Activated naive CD4-positive, alpha-beta T cell treated with anti-CD3 and anti-CD28 coated beads, Interleukin-2, amount 50 U/mL, for 72 hours (primary cell): ENCODE measurements around the gene RNF157. TPM values are rescaled to one million over a fixed set of nuclear protein-coding genes. Genes with fewer than 3 reads are reported as not detected.

Source experiments
- ATAC-seq, 2 donors: fragments of 150-1000 bp; cut with Tn5 transposase; 2 replicates each; pipeline ENCODE4 v1.10.0; 2021; ENCODE audit warnings: mild to moderate bottlenecking in 2 of 2, moderate library complexity in 2 of 2
- DNase-seq, 2 donors: peaks; one replicate each; pipeline ENCODE4 v3.0.0; 2021 to 2022; ENCODE audit warnings: low spot score in 2 of 2
- H3K27ac Mint-ChIP-seq, 2 donors: one replicate each; pipeline ENCODE4 v1.8.0; 2022; ENCODE audit warnings: mild to moderate bottlenecking in 2 of 2, mixed read lengths in 2 of 2
- H3K36me3 Mint-ChIP-seq, 2 donors: one replicate each; pipeline ENCODE4 v1.8.0; 2022; ENCODE audit warnings: mixed read lengths in 2 of 2
- H3K9me3 Mint-ChIP-seq, 2 donors: one replicate each; pipeline ENCODE4 v1.8.0; 2022; ENCODE audit warnings: mixed read lengths in 2 of 2
- total RNA-seq, 2 donors: library from RNA; stranded (reverse); gene quantifications; one replicate each; pipeline ENCODE4 v1.2.3, GENCODE V29; 2022

RNF157 gene
- total RNA-seq, 2 donors from 2014 or later, result 22.0 to 35.1 TPM

GRCh38 chr17:76138234-76138895 lies 101.9 kb downstream of the RNF157 start:
- Mint-ChIP-seq H3K9me3 (no peaks in the 10 kb centered on the region), H3K36me3 (no peaks in the 10 kb centered on the region), H3K27ac (no peak overlapping the region)
- no peak for ATAC-seq
- DNase-seq, result no peak

GRCh38 chr17:76137351-76138233 lies 102.7 kb downstream of the RNF157 start:
- no peaks in the 10 kb centered on the region for H3K9me3 Mint-ChIP-seq
- DNase-seq (no peak), ATAC-seq (no peak)
- peak overlapping the region in 1 of 2 donors; percentile 59 for H3K27ac Mint-ChIP-seq
- no peaks in the 10 kb centered on the region for H3K36me3 Mint-ChIP-seq

- DNase-seq (no peak), ATAC-seq (no peak)
- no peaks in the 10 kb centered on the region for H3K36me3 Mint-ChIP-seq
- no peaks in the 10 kb centered on the region for H3K9me3 Mint-ChIP-seq
- H3K27ac Mint-ChIP-seq, result peak overlapping the region; percentile 17 to 59
These were observed 103.3 kb downstream of the RNF157 start for GRCh38 chr17:76137001-76137350.

GRCh38 chr17:76136276-76137000 lies 103.9 kb downstream of the RNF157 start:
- no peaks in the 10 kb centered on the region for H3K9me3 Mint-ChIP-seq
- no peaks in the 10 kb centered on the region for H3K36me3 Mint-ChIP-seq
- DNase-seq, result no peak
- peak overlapping the region; percentile 17 to 59 for H3K27ac Mint-ChIP-seq
- no peak for ATAC-seq

- Mint-ChIP-seq H3K9me3 (no peaks in the 10 kb centered on the region), H3K27ac (peak overlapping the region in 1 of 2 donors; percentile 63), H3K36me3 (no peaks in the 10 kb centered on the region)
- ATAC-seq, result no peak
- DNase-seq, result no peak
These were observed 104.5 kb downstream of the RNF157 start for GRCh38 chr17:76135810-76136188.

- ATAC-seq (no peak), DNase-seq (no peak)
- H3K9me3 Mint-ChIP-seq, result no peaks in the 10 kb centered on the region
- peak overlapping the region in 1 of 2 donors; percentile 63 for H3K27ac Mint-ChIP-seq
- no peaks in the 10 kb centered on the region for H3K36me3 Mint-ChIP-seq
These were observed 105.1 kb downstream of the RNF157 start for GRCh38 chr17:76134911-76135809.

- DNase-seq (no peak), ATAC-seq (no peak)
- Mint-ChIP-seq H3K9me3 (no peaks in the 10 kb centered on the region), H3K36me3 (no peaks in the 10 kb centered on the region), H3K27ac (peak overlapping the region in 1 of 2 donors; percentile 8)
These were observed 107.5 kb downstream of the RNF157 start for GRCh38 chr17:76132574-76133338.

- no peak for ATAC-seq
- no peaks in the 10 kb centered on the region for H3K36me3 Mint-ChIP-seq
- peak overlapping the region in 1 of 2 donors; percentile 4 for H3K27ac Mint-ChIP-seq
- H3K9me3 Mint-ChIP-seq, result no peaks in the 10 kb centered on the region
- no peak for DNase-seq
These were observed 108.4 kb downstream of the RNF157 start for GRCh38 chr17:76131692-76132573.

- no peaks in the 10 kb centered on the region for H3K9me3 Mint-ChIP-seq
- H3K27ac Mint-ChIP-seq, result peak overlapping the region in 1 of 2 donors; percentile 4
- ATAC-seq (no peak), DNase-seq (no peak)
- H3K36me3 Mint-ChIP-seq, result no peaks in the 10 kb centered on the region
These were observed 109.1 kb downstream of the RNF157 start for GRCh38 chr17:76131051-76131691.

GRCh38 chr17:76130473-76130872 lies 109.8 kb downstream of the RNF157 start:
- H3K27ac Mint-ChIP-seq, result peak overlapping the region in 1 of 2 donors; percentile 4

GRCh38 chr17:76125922-76126321 lies 114.4 kb downstream of the RNF157 start:
- ATAC-seq, result no peak
- Mint-ChIP-seq H3K9me3 (no peaks in the 10 kb centered on the region), H3K27ac (no peak overlapping the region)

More at GRCh38 chr17:76130473-76130872, 109.8 kb downstream of the RNF157 start:
- no peaks in the 10 kb centered on the region for H3K36me3 Mint-ChIP-seq
- ATAC-seq (no peak), DNase-seq (no peak)
- H3K9me3 Mint-ChIP-seq, result no peaks in the 10 kb centered on the region

GRCh38 chr17:76125391-76125675 lies 115.0 kb downstream of the RNF157 start:
- ATAC-seq (no peak), DNase-seq (no peak)
- Mint-ChIP-seq H3K36me3 (no peaks in the 10 kb centered on the region), H3K9me3 (no peaks in the 10 kb centered on the region), H3K27ac (no peak overlapping the region)

More at GRCh38 chr17:76125922-76126321, 114.4 kb downstream of the RNF157 start:
- no peak for DNase-seq
- H3K36me3 Mint-ChIP-seq, result no peaks in the 10 kb centered on the region

GRCh38 chr17:76124582-76125390 lies 115.5 kb downstream of the RNF157 start:
- Mint-ChIP-seq H3K9me3 (no peaks in the 10 kb centered on the region), H3K27ac (peak overlapping the region in 1 of 2 donors; percentile 71), H3K36me3 (no peaks in the 10 kb centered on the region)
- no peak for ATAC-seq
- no peak for DNase-seq
